ENCODE data around the gene APLP2. TPM values are rescaled to one million over a fixed set of nuclear protein-coding genes. Genes with fewer than 3 reads are reported as not detected.
A peak's percentile ranks its signal among the peaks of the same experiment; 100 is the strongest.

The APLP2 gene
- total and polyA plus RNA-seq, 2 of the 13 experiments (the other 11 are each of a cell fraction or from before 2014, with no cell fraction given), result 315 to 594 TPM

- no peak for TF ChIP-seq ZNF30 (CRISPR knock-in tag; IDR thresholded peaks at IDR 0.05)
- no peak for TF ChIP-seq ZFX (CRISPR knock-in tag; IDR thresholded peaks at IDR 0.05; ENCODE audit: low read depth)
- TF ChIP-seq SMAD3 (CRISPR knock-in tag; IDR thresholded peaks at IDR 0.05), result no peak
- TF ChIP-seq ZNF800 (CRISPR knock-in tag; IDR thresholded peaks at IDR 0.05), result no peak
- TF ChIP-seq ZSCAN20 (CRISPR knock-in tag; IDR thresholded peaks at IDR 0.05; ENCODE audit: borderline replicate concordance), result no peak
These were observed 35.5 kb upstream of the APLP2 start (continued) for GRCh38 chr11:130034236-130034635.

GRCh38 chr11:130037058-130037457 lies 32.6 kb upstream of the APLP2 start:
- WGBS (ENCODE audit: low lambda C conversion rate), result 16% methylated on average over 3 of the region's 3 CpGs
- TF ChIP-seq, protein P1, sequence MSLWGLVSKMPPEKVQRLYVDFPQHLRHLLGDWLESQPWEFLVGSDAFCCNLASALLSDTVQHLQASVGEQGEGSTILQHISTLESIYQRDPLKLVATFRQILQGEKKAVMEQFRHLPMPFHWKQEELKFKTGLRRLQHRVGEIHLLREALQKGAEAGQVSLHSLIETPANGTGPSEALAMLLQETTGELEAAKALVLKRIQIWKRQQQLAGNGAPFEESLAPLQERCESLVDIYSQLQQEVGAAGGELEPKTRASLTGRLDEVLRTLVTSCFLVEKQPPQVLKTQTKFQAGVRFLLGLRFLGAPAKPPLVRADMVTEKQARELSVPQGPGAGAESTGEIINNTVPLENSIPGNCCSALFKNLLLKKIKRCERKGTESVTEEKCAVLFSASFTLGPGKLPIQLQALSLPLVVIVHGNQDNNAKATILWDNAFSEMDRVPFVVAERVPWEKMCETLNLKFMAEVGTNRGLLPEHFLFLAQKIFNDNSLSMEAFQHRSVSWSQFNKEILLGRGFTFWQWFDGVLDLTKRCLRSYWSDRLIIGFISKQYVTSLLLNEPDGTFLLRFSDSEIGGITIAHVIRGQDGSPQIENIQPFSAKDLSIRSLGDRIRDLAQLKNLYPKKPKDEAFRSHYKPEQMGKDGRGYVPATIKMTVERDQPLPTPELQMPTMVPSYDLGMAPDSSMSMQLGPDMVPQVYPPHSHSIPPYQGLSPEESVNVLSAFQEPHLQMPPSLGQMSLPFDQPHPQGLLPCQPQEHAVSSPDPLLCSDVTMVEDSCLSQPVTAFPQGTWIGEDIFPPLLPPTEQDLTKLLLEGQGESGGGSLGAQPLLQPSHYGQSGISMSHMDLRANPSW (CRISPR knock-in tag; IDR thresholded peaks at IDR 0.05; ENCODE audit: borderline replicate concordance), result no peak
- TF ChIP-seq SMARCE1 (IDR thresholded peaks at IDR 0.05; ENCODE audit: borderline replicate concordance) (no peak), ZSCAN30 (CRISPR knock-in tag; IDR thresholded peaks at IDR 0.05) (no peak), ZC3H13 (CRISPR knock-in tag; IDR thresholded peaks at IDR 0.05) (no peak), ZNF503 (CRISPR knock-in tag; IDR thresholded peaks at IDR 0.05) (no peak)
- TF ChIP-seq, protein P2, sequence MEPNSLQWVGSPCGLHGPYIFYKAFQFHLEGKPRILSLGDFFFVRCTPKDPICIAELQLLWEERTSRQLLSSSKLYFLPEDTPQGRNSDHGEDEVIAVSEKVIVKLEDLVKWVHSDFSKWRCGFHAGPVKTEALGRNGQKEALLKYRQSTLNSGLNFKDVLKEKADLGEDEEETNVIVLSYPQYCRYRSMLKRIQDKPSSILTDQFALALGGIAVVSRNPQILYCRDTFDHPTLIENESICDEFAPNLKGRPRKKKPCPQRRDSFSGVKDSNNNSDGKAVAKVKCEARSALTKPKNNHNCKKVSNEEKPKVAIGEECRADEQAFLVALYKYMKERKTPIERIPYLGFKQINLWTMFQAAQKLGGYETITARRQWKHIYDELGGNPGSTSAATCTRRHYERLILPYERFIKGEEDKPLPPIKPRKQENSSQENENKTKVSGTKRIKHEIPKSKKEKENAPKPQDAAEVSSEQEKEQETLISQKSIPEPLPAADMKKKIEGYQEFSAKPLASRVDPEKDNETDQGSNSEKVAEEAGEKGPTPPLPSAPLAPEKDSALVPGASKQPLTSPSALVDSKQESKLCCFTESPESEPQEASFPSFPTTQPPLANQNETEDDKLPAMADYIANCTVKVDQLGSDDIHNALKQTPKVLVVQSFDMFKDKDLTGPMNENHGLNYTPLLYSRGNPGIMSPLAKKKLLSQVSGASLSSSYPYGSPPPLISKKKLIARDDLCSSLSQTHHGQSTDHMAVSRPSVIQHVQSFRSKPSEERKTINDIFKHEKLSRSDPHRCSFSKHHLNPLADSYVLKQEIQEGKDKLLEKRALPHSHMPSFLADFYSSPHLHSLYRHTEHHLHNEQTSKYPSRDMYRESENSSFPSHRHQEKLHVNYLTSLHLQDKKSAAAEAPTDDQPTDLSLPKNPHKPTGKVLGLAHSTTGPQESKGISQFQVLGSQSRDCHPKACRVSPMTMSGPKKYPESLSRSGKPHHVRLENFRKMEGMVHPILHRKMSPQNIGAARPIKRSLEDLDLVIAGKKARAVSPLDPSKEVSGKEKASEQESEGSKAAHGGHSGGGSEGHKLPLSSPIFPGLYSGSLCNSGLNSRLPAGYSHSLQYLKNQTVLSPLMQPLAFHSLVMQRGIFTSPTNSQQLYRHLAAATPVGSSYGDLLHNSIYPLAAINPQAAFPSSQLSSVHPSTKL (CRISPR knock-in tag; IDR thresholded peaks at IDR 0.05), result peak; percentile 34; the same call in 1 of the 2 replicates

More at GRCh38 chr11:130037058-130037457, 32.6 kb upstream of the APLP2 start:
- Histone ChIP-seq H3K9me3 (ENCODE audit: low read length) (no peaks in the 10 kb centered on the region), H3K4me3 (replicated peaks in 1 of 3; ENCODE audit: insufficient read depth in 1 of 3, low read depth in 2 of 3, low read length in 3 of 3) (peak overlapping the region in 2 of 3 experiments; percentile 34 to 44; a peak in 3 of 6 replicates), H3K27me3 (ENCODE audit: control insufficient read depth in 1 of 2, insufficient read depth in 2 of 2, low read length in 2 of 2) (no peaks in the 10 kb centered on the region), H4K20me1 (ENCODE audit: insufficient read depth, low read length) (no peaks in the 10 kb centered on the region), H3K9ac (ENCODE audit: insufficient read depth, low read depth, low read length) (no peak overlapping the region), H3K79me2 (ENCODE audit: insufficient read depth, low read length) (no peaks in the 10 kb centered on the region), H2AFZ (ENCODE audit: low read length) (no peak overlapping the region), H3K36me3 (replicated peaks in 1 of 2; ENCODE audit: control insufficient read depth in 1 of 2, insufficient read depth in 2 of 2, low read length in 2 of 2) (no peaks in the 10 kb centered on the region), H3K4me2 (ENCODE audit: low read depth, low read length) (peak overlapping the region; percentile 68), H3K4me1 (ENCODE audit: insufficient read depth, low read length) (peaks cover 31% of the 10 kb centered on the region), H3K27ac (ENCODE audit: extremely low read length, insufficient read depth, low read length) (no peak overlapping the region)
- ChIA-PET POLR2A (interaction anchor here (1.0 to 4.1 kb wide), 3 partner anchors 33 to 107 kb away, joined by 3 to 23 read pairs (median 3); partner anchors contain the start of gene PRDM10), CTCF (ENCODE audit: low intra/inter-chr PET ratio, low total read pairs) (no interaction called here)
- intact Hi-C loops (cut with micrococcal nuclease; ENCODE audit: unreplicated experiment), result loop anchor here (5.0 kb wide), 1 partner anchor 35 kb away; the partner anchor contains the start of gene PRDM10
- no TSS peak for BruUV-seq (replicated peaks)
- FAIRE-seq (peak; percentile 68), DNase-seq (ENCODE audit: low spot score) (peak; percentile 77), ATAC-seq (peak; percentile 80)
- in situ Hi-C loops (cut with HindIII; ENCODE audit: extremely low pct_ligation_motif_present, low pct_unique_long_range_greater_than_20kb), result no loop called here

All from HepG2 (cell line).